SK-N-MC (cell line): ENCODE results near the gene CDYL.

ENCODE experiments used
- EZH2 ChIP-seq: fragments of 200-600 bp; sonication (generic); IDR thresholded peaks from one replicate; pipeline ENCODE4 v1.6.1; 2017; ENCODE audit warnings: antibody characterized with exemption
- FOXP2 ChIP-seq: optimal IDR thresholded peaks from 2 replicates; pipeline ENCODE3; 2011; ENCODE audit warnings: mild to moderate bottlenecking, moderate library complexity; ENCODE audit not compliant: insufficient read depth; ENCODE audit errors: extremely low read length, control extremely low read depth
- POLR2AphosphoS5 ChIP-seq: IDR thresholded peaks from 2 replicates; pipeline ENCODE4 v1.6.1; 2012; ENCODE audit warnings: mild to moderate bottlenecking, low read depth, low read length, borderline replicate concordance

DNA sequence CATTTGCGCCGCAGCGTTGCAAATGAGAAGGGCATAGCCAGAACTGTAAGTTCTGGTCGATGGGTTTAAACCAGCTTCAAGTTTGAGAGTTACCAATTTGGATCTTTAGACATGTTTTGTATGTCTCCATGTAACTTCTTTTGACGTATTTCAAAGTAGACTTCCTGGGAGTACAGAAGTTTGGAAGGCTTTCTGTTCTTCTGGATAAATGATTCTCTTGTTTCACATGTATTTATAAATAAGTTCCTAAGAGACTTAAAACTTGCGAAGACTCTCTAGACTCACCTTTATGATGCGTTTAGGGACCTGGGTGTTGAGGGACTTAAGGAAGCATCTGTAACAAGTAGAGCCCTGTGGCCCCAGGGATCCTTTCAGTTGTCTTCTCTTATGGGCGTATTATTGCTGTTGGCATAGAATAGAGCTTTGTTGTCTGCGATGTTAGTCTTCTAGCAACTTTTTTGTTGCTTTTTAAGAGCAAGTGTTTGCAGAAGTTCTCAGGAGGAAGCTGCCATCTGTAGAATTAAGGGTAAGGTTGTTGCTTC is 1.3 kb downstream of the CDYL start:
- TF ChIP-seq POLR2AphosphoS5 (no peak), EZH2 (no peak), FOXP2 (no peak)
